COLO668 (cell line): ENCODE data around the gene UBC.
"Not testable (repeated sequence)": the region's sequence is repeated elsewhere in the genome, so short reads cannot be mapped to it uniquely, and the experiment has no call there.

Source experiments
- DNase-seq: peaks from one replicate; lab custom pipeline; 2025; ENCODE audit not compliant: unreplicated experiment; lab: John Stamatoyannopoulos, UW

Gene UBC

GRCh38 chr12:124884587-124885438 lies 29.6 kb downstream of the UBC start:
- DNase-seq = peak; percentile 76

- no peak for DNase-seq
Measured at GRCh38 chr12:124883263-124884130, 31.0 kb downstream of the UBC start.

- DNase-seq = no peak
Measured at GRCh38 chr12:124881123-124881522, 33.3 kb downstream of the UBC start.

- DNase-seq = not testable (repeated sequence)
Measured at GRCh38 chr12:124880335-124880734, 34.1 kb downstream of the UBC start.

GRCh38 chr12:124878795-124879516 lies 35.5 kb downstream of the UBC start:
- no peak for DNase-seq

GRCh38 chr12:124877423-124877822 lies 37.0 kb downstream of the UBC start:
- DNase-seq = no peak

GRCh38 chr12:124876171-124876570 lies 38.3 kb downstream of the UBC start:
- DNase-seq = no peak

- DNase-seq = no peak
Measured at GRCh38 chr12:124875803-124876132, 38.7 kb downstream of the UBC start.

- DNase-seq = no peak
Measured at GRCh38 chr12:124874988-124875802, 39.3 kb downstream of the UBC start.

GRCh38 chr12:124874188-124874587 lies 40.3 kb downstream of the UBC start:
- no peak for DNase-seq

- DNase-seq = no peak
Measured at GRCh38 chr12:124872068-124872719, 42.3 kb downstream of the UBC start.

- DNase-seq = no peak
Measured at GRCh38 chr12:124871297-124871696, 43.2 kb downstream of the UBC start.

- DNase-seq = no peak
Measured at GRCh38 chr12:124870515-124870914, 43.9 kb downstream of the UBC start.

- no peak for DNase-seq
Measured at GRCh38 chr12:124869059-124869665, 45.3 kb downstream of the UBC start.

- DNase-seq = no peak
Measured at GRCh38 chr12:124868252-124869058, 46.0 kb downstream of the UBC start.

- peak; percentile 20 for DNase-seq
Measured at GRCh38 chr12:124867401-124867930, 47.0 kb downstream of the UBC start.

GRCh38 chr12:124866883-124867400 lies 47.5 kb downstream of the UBC start:
- no peak for DNase-seq

- no peak for DNase-seq
Measured at GRCh38 chr12:124866195-124866882, 48.1 kb downstream of the UBC start.
